Neuron (in vitro differentiated cells): ENCODE data around the gene PNPLA2.

Source experiments
- H2AFZ ChIP-seq: one replicate; pipeline ENCODE4 v1.6.1; 2013; ENCODE audit warnings: low read depth, mild to moderate bottlenecking, inconsistent platforms, low read length, moderate library complexity
- H3K27me3 ChIP-seq: one replicate; pipeline ENCODE4 v1.6.1; 2013; ENCODE audit warnings: low read length; ENCODE audit not compliant: insufficient read depth
- H3K36me3 ChIP-seq: one replicate; pipeline ENCODE4 v1.6.1; 2013; ENCODE audit warnings: low read length; ENCODE audit not compliant: insufficient read depth
- H3K4me1 ChIP-seq: one replicate; pipeline ENCODE4 v1.6.1; 2013; ENCODE audit warnings: low read length; ENCODE audit not compliant: insufficient read depth
- H3K4me3 ChIP-seq: 2 replicates; pipeline ENCODE4 v1.5.1; 2013; ENCODE audit warnings: mild to moderate bottlenecking, low read length, moderate library complexity
- H3K9me3 ChIP-seq: one replicate; pipeline ENCODE4 v1.6.1; 2013; ENCODE audit warnings: low read length

Gene PNPLA2

GRCh38 chr11:830295-831117, 11.8 kb downstream of the PNPLA2 start:
- peak overlapping the region; percentile 35 for H3K4me3 ChIP-seq

GRCh38 chr11:831118-831864, 12.6 kb downstream of the PNPLA2 start:
- Histone ChIP-seq H3K4me3 (no peak overlapping the region), H3K27me3 (peaks cover 7% of the 10 kb centered on the region), H3K36me3 (peaks cover 5% of the 10 kb centered on the region), H2AFZ (no peak overlapping the region), H3K9me3 (no peaks in the 10 kb centered on the region), H3K4me1 (peaks cover 68% of the 10 kb centered on the region)

More at GRCh38 chr11:830295-831117, 11.8 kb downstream of the PNPLA2 start:
- H3K4me1 ChIP-seq = peaks cover 68% of the 10 kb centered on the region
- H3K27me3 ChIP-seq = peaks cover 7% of the 10 kb centered on the region
- H3K36me3 ChIP-seq = no peaks in the 10 kb centered on the region
- H3K9me3 ChIP-seq = no peaks in the 10 kb centered on the region
- H2AFZ ChIP-seq = no peak overlapping the region

- Histone ChIP-seq H3K27me3 (peaks cover 7% of the 10 kb centered on the region), H3K9me3 (no peaks in the 10 kb centered on the region), H2AFZ (no peak overlapping the region), H3K36me3 (peaks cover 12% of the 10 kb centered on the region), H3K4me3 (peak overlapping the region; percentile 64), H3K4me1 (peaks cover 68% of the 10 kb centered on the region)
These were observed 13.3 kb downstream of the PNPLA2 start for GRCh38 chr11:831961-832528.

DNA sequence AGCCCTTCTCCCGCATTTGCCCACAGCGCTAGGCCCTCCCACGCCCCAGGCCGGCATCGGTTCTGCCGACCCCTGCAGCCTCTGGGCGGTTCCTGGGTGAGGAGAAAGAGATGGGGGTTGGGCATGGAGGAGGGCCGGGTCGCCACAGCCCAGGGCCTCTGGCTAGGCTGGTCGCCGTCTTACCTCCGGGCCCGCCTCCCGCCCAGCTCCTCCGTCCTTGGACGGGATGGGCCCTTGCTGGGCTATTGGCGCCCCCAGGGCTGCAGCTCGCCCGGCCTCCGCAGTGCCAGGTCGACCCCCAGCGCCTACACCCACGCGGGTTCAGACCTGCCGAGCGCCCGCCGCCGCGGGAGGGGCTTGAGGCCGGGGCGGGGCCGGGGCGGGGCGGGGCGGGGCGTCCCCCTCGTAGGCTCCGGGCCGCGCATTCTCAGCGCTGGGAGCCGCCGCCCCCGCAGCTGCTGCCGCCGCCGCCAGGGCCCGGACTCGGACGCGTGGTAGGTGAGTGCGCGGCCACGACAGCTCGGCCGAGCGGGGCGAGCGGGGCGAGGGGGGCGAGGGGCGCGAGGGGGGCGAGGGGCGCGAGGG, 13.9 kb downstream of the PNPLA2 start, which contains the start of gene CD151:
Gene CD151 (plus strand): TSS at position 424 of the 585 bp plus-strand sequence. CDS start 3,118 bp downstream, outside the sequence.
- Histone ChIP-seq H3K4me1 (peaks cover 63% of the 10 kb centered on the region), H3K27me3 (peaks cover 7% of the 10 kb centered on the region), H2AFZ (no peak within 1 kb of the TSS), H3K9me3 (no peaks in the 10 kb centered on the region), H3K36me3 (peaks cover 17% of the 10 kb centered on the region), H3K4me3 (peak within 1 kb of the TSS; percentile 64)

DNA sequence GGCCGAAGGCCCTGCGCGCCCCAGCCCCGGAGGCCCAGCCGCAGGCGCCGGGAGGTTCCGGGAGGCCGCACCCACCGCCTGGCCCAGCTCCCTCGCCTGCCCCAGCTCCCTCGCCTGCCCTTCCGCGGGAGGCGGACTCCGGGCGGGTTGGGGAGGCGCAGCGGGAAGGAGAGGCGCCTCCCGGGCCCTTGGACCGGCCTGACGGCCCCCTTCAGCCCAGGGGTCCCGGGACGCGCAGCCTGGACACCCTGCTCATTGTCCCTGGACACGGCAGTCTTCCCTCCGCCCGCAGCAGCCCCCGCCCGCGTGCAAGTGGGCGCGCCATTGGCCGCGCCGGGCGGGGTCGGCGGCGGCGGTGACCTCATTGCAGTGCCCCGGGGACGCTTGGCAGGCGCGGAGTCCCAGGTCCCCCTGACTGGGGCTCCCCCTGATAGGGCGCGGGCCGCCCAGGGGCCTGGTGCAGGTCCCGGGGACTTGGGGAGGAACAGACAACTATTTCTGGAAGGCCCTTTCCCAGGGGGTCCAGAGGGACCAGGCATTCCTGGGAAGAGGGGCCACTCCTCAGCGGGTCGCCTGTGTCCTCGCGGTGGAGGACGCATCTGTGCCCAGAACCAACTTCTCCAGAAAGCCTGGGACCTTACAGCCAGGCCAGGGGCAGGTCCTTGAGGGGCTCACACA, 14.5 kb downstream of the PNPLA2 start:
- Histone ChIP-seq H3K9me3 (no peaks in the 10 kb centered on the region), H3K4me3 (peak overlapping the region; percentile 64), H3K4me1 (peaks cover 56% of the 10 kb centered on the region), H2AFZ (no peak overlapping the region), H3K36me3 (peaks cover 23% of the 10 kb centered on the region), H3K27me3 (peaks cover 7% of the 10 kb centered on the region)

DNA sequence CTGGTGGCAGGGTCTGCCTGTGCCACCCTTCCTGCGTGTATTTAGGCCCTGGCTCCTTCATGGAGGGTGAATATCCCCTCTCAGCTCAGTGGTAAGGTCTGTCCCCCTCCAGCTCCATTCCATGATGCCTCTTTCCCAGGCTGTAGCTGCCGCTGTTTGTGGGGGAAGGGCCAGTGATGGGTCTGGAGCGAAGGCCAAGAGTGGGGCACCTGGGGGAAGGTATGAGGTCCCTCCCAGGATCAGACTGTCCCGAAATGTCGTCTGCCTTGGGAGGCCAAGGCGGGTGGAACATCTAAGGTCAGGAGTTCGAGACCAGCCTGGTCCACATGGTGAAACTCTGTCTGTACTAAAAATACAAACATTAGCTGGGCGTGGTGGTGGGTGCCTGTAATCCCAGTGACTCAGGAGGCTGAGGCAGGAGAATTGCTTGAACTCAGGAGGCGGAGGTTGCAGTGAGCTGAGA, 15.2 kb downstream of the PNPLA2 start:
- Histone ChIP-seq H3K4me1 (peaks cover 50% of the 10 kb centered on the region), H3K9me3 (no peaks in the 10 kb centered on the region), H3K4me3 (peak overlapping the region; percentile 64), H2AFZ (no peak overlapping the region), H3K27me3 (peaks cover 7% of the 10 kb centered on the region), H3K36me3 (peaks cover 29% of the 10 kb centered on the region)

DNA sequence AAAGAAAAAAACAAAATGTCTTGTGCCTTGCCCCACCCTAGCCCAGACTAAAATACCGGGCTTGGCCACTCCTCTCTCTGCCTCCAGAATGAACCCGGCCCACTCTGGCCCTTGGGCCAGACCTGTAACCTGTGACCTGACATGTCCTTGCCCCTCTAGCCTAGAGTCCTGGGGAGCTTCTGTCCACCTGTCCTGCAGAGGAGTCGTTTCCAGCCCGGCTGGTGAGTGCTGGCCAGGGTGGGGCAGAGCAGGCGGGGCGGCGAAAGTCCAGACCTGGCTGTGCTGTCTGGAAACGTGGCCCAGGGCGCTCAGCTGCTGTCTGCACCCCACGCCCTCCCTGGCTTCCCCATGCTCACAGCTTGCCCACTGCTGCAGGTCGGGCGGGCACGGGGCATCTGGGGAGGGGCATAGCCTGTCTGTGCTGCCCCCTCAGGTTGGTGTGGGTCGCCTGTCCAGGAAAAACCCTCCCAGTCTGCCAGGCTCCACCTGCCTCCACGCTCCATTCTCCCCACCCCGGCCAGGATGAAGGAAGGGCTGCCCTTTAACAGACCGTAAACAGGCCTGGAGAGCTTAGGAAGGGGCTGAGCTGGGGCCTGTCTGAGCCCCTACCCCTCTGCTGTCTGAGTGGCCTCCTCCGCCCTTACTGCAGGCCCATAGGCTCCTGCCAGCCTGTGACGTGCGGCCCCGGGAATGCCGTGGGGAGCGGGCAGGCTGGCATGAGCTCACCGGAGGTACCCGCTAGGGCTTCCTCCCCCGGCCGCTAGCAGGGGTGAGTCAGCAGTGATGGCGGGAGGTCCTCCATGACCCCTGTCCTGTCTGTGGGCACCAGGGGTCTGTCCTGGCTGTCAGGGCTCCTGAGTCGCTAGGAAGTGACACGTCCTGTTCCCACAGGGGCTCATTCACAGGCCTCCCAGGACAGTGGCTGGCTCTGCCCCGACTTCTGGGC, 15.9 kb downstream of the PNPLA2 start:
- Histone ChIP-seq H3K36me3 (peaks cover 37% of the 10 kb centered on the region), H3K4me3 (no peak overlapping the region), H3K9me3 (no peaks in the 10 kb centered on the region), H3K27me3 (peaks cover 7% of the 10 kb centered on the region), H2AFZ (no peak overlapping the region), H3K4me1 (peaks cover 42% of the 10 kb centered on the region)

- H2AFZ ChIP-seq = no peak overlapping the region
- peaks cover 36% of the 10 kb centered on the region for H3K4me1 ChIP-seq
- H3K27me3 ChIP-seq = peaks cover 1% of the 10 kb centered on the region
- no peak overlapping the region for H3K4me3 ChIP-seq
- H3K36me3 ChIP-seq = peaks cover 53% of the 10 kb centered on the region
- no peaks in the 10 kb centered on the region for H3K9me3 ChIP-seq
These were observed 17.6 kb downstream of the PNPLA2 start for GRCh38 chr11:836274-836673.

DNA sequence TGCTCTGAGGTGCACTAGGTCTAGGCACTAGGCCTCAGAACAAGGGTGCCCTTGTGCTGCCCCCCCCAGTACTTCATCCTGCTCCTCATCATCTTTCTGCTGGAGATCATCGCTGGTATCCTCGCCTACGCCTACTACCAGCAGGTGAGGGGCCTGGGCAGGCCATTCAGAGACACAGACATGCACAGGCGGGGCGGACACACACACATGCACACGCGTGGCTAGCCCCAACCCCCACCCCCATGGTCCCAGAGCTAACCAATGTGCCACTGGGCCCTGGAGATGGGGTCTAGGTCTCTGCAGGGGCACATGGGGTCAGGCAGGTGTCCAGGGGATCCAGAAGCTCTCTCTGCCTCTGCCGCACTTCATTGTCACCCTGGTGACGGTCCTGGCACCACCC, 18.0 kb downstream of the PNPLA2 start:
- no peak overlapping the region for H3K4me3 ChIP-seq
- H3K4me1 ChIP-seq = peaks cover 34% of the 10 kb centered on the region
- no peaks in the 10 kb centered on the region for H3K9me3 ChIP-seq
- no peaks in the 10 kb centered on the region for H3K27me3 ChIP-seq
- peaks cover 54% of the 10 kb centered on the region for H3K36me3 ChIP-seq
- no peak overlapping the region for H2AFZ ChIP-seq

- Histone ChIP-seq H3K4me1 (peaks cover 27% of the 10 kb centered on the region), H2AFZ (no peak overlapping the region), H3K4me3 (no peak overlapping the region), H3K27me3 (no peaks in the 10 kb centered on the region), H3K36me3 (peaks cover 54% of the 10 kb centered on the region), H3K9me3 (no peaks in the 10 kb centered on the region)
These were observed 18.7 kb downstream of the PNPLA2 start for GRCh38 chr11:837189-837989.

DNA sequence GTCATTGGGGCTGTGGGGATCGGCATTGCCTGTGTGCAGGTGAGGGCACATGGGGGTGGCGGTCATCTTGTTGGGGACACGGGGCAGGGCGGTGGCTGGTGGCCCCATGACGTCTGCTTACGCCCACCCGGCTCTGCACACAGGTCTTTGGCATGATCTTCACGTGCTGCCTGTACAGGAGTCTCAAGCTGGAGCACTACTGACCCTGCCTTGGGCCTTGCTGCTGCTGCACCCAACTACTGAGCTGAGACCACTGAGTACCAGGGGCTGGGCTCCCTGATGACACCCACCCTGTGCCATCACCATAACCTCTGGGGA, 19.2 kb downstream of the PNPLA2 start:
- Histone ChIP-seq H2AFZ (no peak overlapping the region), H3K27me3 (no peaks in the 10 kb centered on the region), H3K4me1 (peaks cover 25% of the 10 kb centered on the region), H3K36me3 (peaks cover 54% of the 10 kb centered on the region), H3K9me3 (no peaks in the 10 kb centered on the region), H3K4me3 (no peak overlapping the region)
